Lung (tissue), 12 donors: Measurements from ENCODE around the gene SEC14L3. TPM values are rescaled to one million over a fixed set of nuclear protein-coding genes. Genes with fewer than 3 reads are reported as not detected.
A peak's percentile ranks its signal among the peaks of the same experiment; 100 is the strongest.

Experiments
- ATAC-seq: fragments of 200-7000 bp; cut with Tn5 transposase; one replicate; pipeline ENCODE4 v1.9.1; 2020; ENCODE audit warnings: moderate number of reproducible peaks; ENCODE audit not compliant: insufficient read depth, low FRiP score
- DNase-seq, 3 donors: peaks; one replicate each; pipeline ENCODE4 v3.0.0-alpha.2; 2013 to 2017
- H3K27ac ChIP-seq, 2 donors: one replicate each; pipeline ENCODE4 v1.5.1; 2013; ENCODE audit warnings: mild to moderate bottlenecking in 2 of 2, moderate library complexity in 2 of 2, control low read depth in 1 of 2, inconsistent platforms in 1 of 2, low read depth in 1 of 2, low read length in 1 of 2
- H3K27me3 ChIP-seq, 3 donors: one replicate each; pipeline ENCODE4 v1.5.1; 2013; ENCODE audit warnings: low read length in 2 of 3; ENCODE audit not compliant: control insufficient read depth in 3 of 3, insufficient read depth in 3 of 3
- H3K36me3 ChIP-seq, 4 donors: one replicate each; pipeline ENCODE4 v1.5.1; 2013; ENCODE audit warnings: low read length in 4 of 4, mild to moderate bottlenecking in 1 of 4, moderate library complexity in 1 of 4; ENCODE audit not compliant: control insufficient read depth in 4 of 4, insufficient read depth in 4 of 4
- H3K4me1 ChIP-seq, 5 donors: one replicate each; pipeline ENCODE4 v1.5.1; 2013; ENCODE audit warnings: low read length in 5 of 5, mild to moderate bottlenecking in 2 of 5, moderate library complexity in 1 of 5; ENCODE audit not compliant: control insufficient read depth in 5 of 5, insufficient read depth in 5 of 5
- H3K4me3 ChIP-seq: one replicate; pipeline ENCODE4 v1.5.1; 2013; ENCODE audit warnings: mild to moderate bottlenecking, control low read depth, moderate library complexity
- H3K9ac ChIP-seq, 2 donors: one replicate each; pipeline ENCODE4 v1.5.1; 2013; ENCODE audit warnings: low read length in 2 of 2, control low read depth in 1 of 2; ENCODE audit not compliant: insufficient read depth in 1 of 2
- H3K9me3 ChIP-seq, 4 donors: one replicate each; pipeline ENCODE4 v1.5.1; 2013; ENCODE audit warnings: low read length in 3 of 4, mild to moderate bottlenecking in 1 of 4, moderate library complexity in 1 of 4; ENCODE audit not compliant: control insufficient read depth in 4 of 4, insufficient read depth in 3 of 4
- CTCF ChIP-seq: IDR thresholded peaks from 2 replicates; pipeline ENCODE4 v1.5.1; 2012; ENCODE audit warnings: mild to moderate bottlenecking; ENCODE audit errors: control extremely low read depth, extremely low read depth
- WGBS, 2 donors: extraction: QIAGEN DNeasy Blood & Tissue Kit; methylation state at CpG; one replicate each; pipeline ENCODE4 v1.1.7; 2013; 5-methylcytosine and 5-hydroxymethylcytosine counted together
- polyA plus RNA-seq, 2 donors: library from polyadenylated mRNA; stranded (reverse); fragments of 200-250 nt; gene quantifications; one replicate each; pipeline ENCODE4 v1.2.1, GENCODE V29; 2013
- total RNA-seq, 2 donors: library from RNA; depleted of rRNA in 1 of 2; stranded (reverse); fragments of >200 nt in 1 of 2; gene quantifications; one replicate each; pipeline ENCODE4 v1.2.1, GENCODE V29; 2014 to 2021
- donor health status: control.
- donor health status: control.
- donor health status: Bipolar disorder and iron deficiency.
- donor health status: healthy.
- donor health status: DM: yes; HTN: yes; CAD: no.

SEC14L3 gene
- total and polyA plus RNA-seq, 4 donors, result 0.17 to 0.98 (median 0.70) TPM

DNA sequence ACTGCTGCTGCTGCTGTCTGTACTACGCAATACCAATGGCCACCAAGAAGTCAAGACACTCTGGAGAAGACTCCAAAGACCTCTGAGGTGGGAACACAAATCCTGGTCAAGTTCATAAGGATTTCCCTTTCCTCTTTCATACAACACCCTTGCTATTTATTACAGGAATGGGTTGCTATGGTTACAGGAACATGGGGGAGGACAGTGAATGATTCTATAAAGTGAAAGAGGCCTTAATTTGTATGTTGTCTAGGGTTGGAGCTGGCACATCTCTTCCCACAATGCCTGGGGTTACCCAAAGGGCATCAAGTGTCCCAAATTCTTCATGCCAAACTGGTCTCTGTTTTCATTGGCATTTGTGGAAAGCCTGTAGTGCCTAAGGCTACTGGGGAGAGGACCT lies 11.4 kb upstream of the SEC14L3 start:
- peaks cover 0 to 1% (median 0%) of the 10 kb centered on the region in 5 donors for H3K4me1 ChIP-seq
- 39 to 96% methylated on average over 1 of the region's 1 CpG for WGBS, 2 donors
- H3K27ac ChIP-seq, result no peak overlapping the region
- no peaks in the 10 kb centered on the region for H3K36me3 ChIP-seq
- DNase-seq (peak in 1 of 3 donors; percentile 9), ATAC-seq (no peak)
- H3K4me3 ChIP-seq, result no peak overlapping the region
- H3K9ac ChIP-seq, result no peak overlapping the region
- no peaks in the 10 kb centered on the region for H3K27me3 ChIP-seq
- no peaks in the 10 kb centered on the region for H3K9me3 ChIP-seq
- TF ChIP-seq CTCF, result no peak

- Histone ChIP-seq H3K9me3 (no peaks in the 10 kb centered on the region), H3K36me3 (no peaks in the 10 kb centered on the region), H3K9ac (no peak overlapping the region), H3K4me3 (no peak overlapping the region), H3K27ac (no peak overlapping the region), H3K4me1 (peaks cover 0 to 1% (median 0%) of the 10 kb centered on the region in 5 donors), H3K27me3 (no peaks in the 10 kb centered on the region)
- TF ChIP-seq CTCF, result no peak
- WGBS, 2 donors, result 72 to 95% methylated on average over 5 of the region's 5 CpGs
- ATAC-seq, result no peak
- DNase-seq, result no peak
Observed at GRCh38 chr22:30481711-30482110, 9.9 kb upstream of the SEC14L3 start.

DNA sequence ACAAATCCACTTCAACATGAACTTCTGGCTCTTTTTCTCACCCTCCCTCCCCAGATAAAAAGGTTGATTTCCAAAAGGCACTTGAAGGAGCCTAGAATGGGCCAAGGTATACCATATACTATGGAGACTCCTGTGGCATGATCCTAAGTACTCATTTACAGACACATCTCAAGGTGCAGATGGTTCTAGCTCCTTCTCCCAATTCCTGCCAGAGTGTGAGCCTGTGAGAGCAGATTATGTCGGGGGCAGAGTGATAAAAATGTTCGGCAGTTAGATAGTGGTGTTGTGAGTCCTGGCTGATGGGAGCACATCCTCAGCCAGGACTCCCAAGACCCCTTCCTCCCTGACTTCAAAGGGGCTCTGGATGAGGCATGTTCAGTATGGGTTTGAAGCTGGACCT lies 8.2 kb upstream of the SEC14L3 start:
- Histone ChIP-seq H3K27ac (no peak overlapping the region), H3K4me3 (no peak overlapping the region), H3K4me1 (no peaks in the 10 kb centered on the region), H3K9me3 (no peaks in the 10 kb centered on the region), H3K36me3 (no peaks in the 10 kb centered on the region), H3K27me3 (no peaks in the 10 kb centered on the region), H3K9ac (no peak overlapping the region)
- TF ChIP-seq CTCF, result no peak
- DNase-seq (no peak), ATAC-seq (no peak)
- WGBS, 2 donors, result 81 to 87% methylated on average over 2 of the region's 2 CpGs
